Ishikawa (cell line): Measurements from ENCODE around the gene HERC3.

Source experiments
- CEBPB ChIP-seq: IDR thresholded peaks from 2 replicates; pipeline ENCODE4 v1.6.1; 2012
- CREB1 ChIP-seq: IDR thresholded peaks from 2 replicates; pipeline ENCODE4 v1.6.1; 2012; ENCODE audit warnings: low read depth
- EP300 ChIP-seq: IDR thresholded peaks from 2 replicates; pipeline ENCODE4 v1.6.1; 2012; ENCODE audit warnings: borderline replicate concordance
- NFIC ChIP-seq: IDR thresholded peaks from 2 replicates; pipeline ENCODE4 v1.6.1; 2012
- RAD21 ChIP-seq: IDR thresholded peaks from 2 replicates; pipeline ENCODE4 v1.6.1; 2012; ENCODE audit warnings: low read depth
- REST ChIP-seq: IDR thresholded peaks from 2 replicates; pipeline ENCODE4 v1.6.1; 2012; ENCODE audit warnings: low read depth, mild to moderate bottlenecking
- TAF1 ChIP-seq: IDR thresholded peaks from 2 replicates; pipeline ENCODE4 v1.6.1; 2012; ENCODE audit warnings: low read depth, mild to moderate bottlenecking
- TCF12 ChIP-seq: IDR thresholded peaks from 2 replicates; pipeline ENCODE4 v1.6.1; 2012; ENCODE audit warnings: low read depth
- YY1 ChIP-seq: IDR thresholded peaks from 2 replicates; pipeline ENCODE4 v1.6.1; 2012; ENCODE audit warnings: low read depth
- TF ChIP-seq, protein P1 (sequence below): IDR thresholded peaks from 2 replicates; pipeline ENCODE4 v1.6.1; 2012

GRCh38 chr4:88696630-88697029 lies 104.3 kb downstream of the HERC3 start:
- no peak for TF ChIP-seq YY1
- TF ChIP-seq, protein P1, sequence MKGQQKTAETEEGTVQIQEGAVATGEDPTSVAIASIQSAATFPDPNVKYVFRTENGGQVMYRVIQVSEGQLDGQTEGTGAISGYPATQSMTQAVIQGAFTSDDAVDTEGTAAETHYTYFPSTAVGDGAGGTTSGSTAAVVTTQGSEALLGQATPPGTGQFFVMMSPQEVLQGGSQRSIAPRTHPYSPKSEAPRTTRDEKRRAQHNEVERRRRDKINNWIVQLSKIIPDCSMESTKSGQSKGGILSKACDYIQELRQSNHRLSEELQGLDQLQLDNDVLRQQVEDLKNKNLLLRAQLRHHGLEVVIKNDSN = no peak
- no peak for TF ChIP-seq CREB1
- no peak for TF ChIP-seq RAD21
- TF ChIP-seq REST = no peak
- TF ChIP-seq NFIC = no peak
- TF ChIP-seq TCF12 = no peak
- no peak for TF ChIP-seq EP300
- no peak for TF ChIP-seq CEBPB
- TF ChIP-seq TAF1 = no peak
